Tibial artery (tissue), 4 donors: ENCODE data around the gene DPP10.

Source experiments
- DNase-seq, 2 donors: peaks; one replicate each; pipeline ENCODE4 v3.0.0-alpha.2; 2019
- H3K27ac ChIP-seq, 2 donors: fragments of 200-600 bp; sonication (generic) in 1 of 2; 1 replicate in 1 of 2; 2 replicates in 1 of 2; pipeline ENCODE4 v1.5.1; 2018 to 2019; ENCODE audit warnings: mild to moderate bottlenecking in 1 of 2
- H3K27me3 ChIP-seq, 2 donors: fragments of 200-600 bp; sonication (generic) in 1 of 2; one replicate each; pipeline versions ENCODE4 v1.5.1 to v1.6.0; 2016 to 2019
- H3K36me3 ChIP-seq, 3 donors: fragments of 200-600 bp; sonication (generic) in 2 of 3; one replicate each; pipeline ENCODE4 v1.5.1; 2016 to 2019; ENCODE audit warnings: mild to moderate bottlenecking in 2 of 3
- H3K4me1 ChIP-seq, 4 donors: fragments of 200-600 bp; sonication (generic) in 2 of 4; 1 replicate in 3 of 4; 2 replicates in 1 of 4; pipeline ENCODE4 v1.5.1; 2016 to 2019
- H3K4me3 ChIP-seq, 2 donors: fragments of 200-600 bp; sonication (generic) in 1 of 2; 1 replicate in 1 of 2; 2 replicates in 1 of 2; pipeline ENCODE4 v1.5.1; 2018 to 2019; ENCODE audit warnings: mild to moderate bottlenecking in 2 of 2
- H3K9me3 ChIP-seq, 3 donors: fragments of 200-600 bp; sonication (generic) in 1 of 3; one replicate each; pipeline ENCODE4 v1.5.1; 2016 to 2019
- CTCF ChIP-seq, 2 experiments: fragments of 200-600 bp in 1 of 2; fragments of 450-650 bp in 1 of 2; IDR thresholded peaks; one replicate each; pipeline ENCODE4 v1.5.1; 2017 to 2019; ENCODE audit warnings: antibody characterized with exemption in 2 of 2, mild to moderate bottlenecking in 1 of 2, moderate library complexity in 1 of 2
- intact Hi-C: fragments of 100-400 bp; cut with DNase I; formaldehyde crosslinking; loops from one replicate; pipeline ENCODE4 v1.15.0; 2023; ENCODE audit warnings: low total_unique reads

Gene DPP10

GRCh38 chr2:115603285-115603684 is 1160.8 kb downstream of the DPP10 start:
- intact Hi-C loops = no loop called here
- no peaks in the 10 kb centered on the region for H3K27me3 ChIP-seq
- no peaks in the 10 kb centered on the region for H3K36me3 ChIP-seq
- DNase-seq = no peak
- no peaks in the 10 kb centered on the region for H3K4me1 ChIP-seq
- no peak overlapping the region for H3K4me3 ChIP-seq
- no peak overlapping the region for H3K27ac ChIP-seq
- no peak for TF ChIP-seq CTCF (IDR thresholded peaks at IDR 0.05)
- H3K9me3 ChIP-seq = no peaks in the 10 kb centered on the region

DNA sequence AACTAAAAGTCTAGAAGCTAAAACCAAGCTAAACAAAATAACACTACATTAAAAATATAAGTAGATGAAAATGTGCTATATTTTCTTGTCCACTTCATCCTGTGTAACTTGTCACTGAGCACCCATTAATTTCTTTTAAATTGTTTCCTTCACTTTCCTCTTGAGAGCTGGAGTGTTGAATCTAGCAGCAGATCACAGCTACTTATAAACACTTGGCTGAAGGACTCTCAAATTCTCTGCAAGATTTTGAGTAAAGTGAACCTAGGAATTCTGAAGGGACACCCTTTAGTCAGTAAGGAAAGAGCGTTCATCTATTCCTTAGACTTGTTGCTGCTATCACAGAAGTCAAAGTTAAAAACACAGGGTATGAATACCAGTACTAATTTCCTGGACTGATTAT is 1163.9 kb downstream of the DPP10 start:
- no peak for DNase-seq
- Histone ChIP-seq H3K27me3 (no peaks in the 10 kb centered on the region), H3K4me3 (no peak overlapping the region), H3K36me3 (no peaks in the 10 kb centered on the region), H3K9me3 (no peaks in the 10 kb centered on the region), H3K4me1 (no peaks in the 10 kb centered on the region), H3K27ac (no peak overlapping the region)
- intact Hi-C loops = no loop called here
- TF ChIP-seq CTCF (IDR thresholded peaks at IDR 0.05) = no peak

GRCh38 chr2:115609978-115610377 is 1167.5 kb downstream of the DPP10 start:
- intact Hi-C loops = no loop called here
- H3K4me1 ChIP-seq = no peaks in the 10 kb centered on the region
- H3K9me3 ChIP-seq = no peaks in the 10 kb centered on the region
- no peak for TF ChIP-seq CTCF (IDR thresholded peaks at IDR 0.05)
- no peak overlapping the region for H3K27ac ChIP-seq
- no peaks in the 10 kb centered on the region for H3K27me3 ChIP-seq
- H3K4me3 ChIP-seq = no peak overlapping the region
- DNase-seq = no peak
- no peaks in the 10 kb centered on the region for H3K36me3 ChIP-seq

- H3K4me1 ChIP-seq = no peaks in the 10 kb centered on the region
- no peaks in the 10 kb centered on the region for H3K36me3 ChIP-seq
- no peaks in the 10 kb centered on the region for H3K27me3 ChIP-seq
- H3K4me3 ChIP-seq = no peak overlapping the region
- no peak for TF ChIP-seq CTCF (IDR thresholded peaks at IDR 0.05)
- no peaks in the 10 kb centered on the region for H3K9me3 ChIP-seq
- DNase-seq = no peak
- intact Hi-C loops = no loop called here
- no peak overlapping the region for H3K27ac ChIP-seq
Measured at GRCh38 chr2:115610888-115611287, 1168.4 kb downstream of the DPP10 start.

GRCh38 chr2:115624332-115624731 is 1181.9 kb downstream of the DPP10 start:
- Histone ChIP-seq H3K36me3 (no peaks in the 10 kb centered on the region), H3K27me3 (no peaks in the 10 kb centered on the region), H3K27ac (no peak overlapping the region), H3K4me1 (no peaks in the 10 kb centered on the region), H3K4me3 (no peak overlapping the region), H3K9me3 (no peaks in the 10 kb centered on the region)
- intact Hi-C loops = no loop called here
- DNase-seq = no peak
- TF ChIP-seq CTCF (IDR thresholded peaks at IDR 0.05) = no peak

- Histone ChIP-seq H3K36me3 (no peaks in the 10 kb centered on the region), H3K4me1 (no peaks in the 10 kb centered on the region), H3K27me3 (no peaks in the 10 kb centered on the region), H3K27ac (no peak overlapping the region), H3K4me3 (no peak overlapping the region), H3K9me3 (no peaks in the 10 kb centered on the region)
- DNase-seq = no peak
- TF ChIP-seq CTCF (IDR thresholded peaks at IDR 0.05) = no peak
- intact Hi-C loops = no loop called here
Measured at GRCh38 chr2:115634578-115634977, 1192.1 kb downstream of the DPP10 start.
